WERI-Rb-1 (cell line): ENCODE results near the gene NRN1.
A peak's percentile ranks its signal among the peaks of the same experiment; 100 is the strongest.

Source experiments
- DNase-seq: peaks from one replicate; pipeline ENCODE4 v3.0.0-alpha.2; 2020
- H3K27ac ChIP-seq: fragments of 250-450 bp; sonication (Bioruptor Pico); 2 replicates; pipeline ENCODE4 v1.5.1; 2020; ENCODE audit warnings: mild to moderate bottlenecking, moderate library complexity
- H3K27me3 ChIP-seq: fragments of 250-450 bp; sonication (Bioruptor Pico); 2 replicates; pipeline ENCODE4 v1.5.1; 2021; ENCODE audit warnings: mild to moderate bottlenecking, low read depth, moderate library complexity; ENCODE audit not compliant: insufficient read depth, severe bottlenecking
- H3K36me3 ChIP-seq: fragments of 250-450 bp; sonication (Bioruptor Pico); 2 replicates; pipeline ENCODE4 v1.5.1; 2020; ENCODE audit warnings: mild to moderate bottlenecking, moderate library complexity
- H3K4me3 ChIP-seq: 2 replicates; pipeline ENCODE4 v1.5.1; 2011; ENCODE audit warnings: low read depth, mild to moderate bottlenecking, control low read depth, low read length
- H3K9me3 ChIP-seq: fragments of 250-450 bp; sonication (Bioruptor Pico); 2 replicates; pipeline ENCODE4 v1.5.1; 2021; ENCODE audit warnings: mild to moderate bottlenecking, moderate library complexity; ENCODE audit not compliant: severe bottlenecking
- CTCF ChIP-seq: IDR thresholded peaks from 2 replicates; pipeline ENCODE4 v1.5.1; 2011; ENCODE audit warnings: low read depth, mild to moderate bottlenecking, control low read depth, inconsistent platforms, low read length

NRN1 gene

GRCh38 chr6:6008089-6008647, 1.4 kb upstream of the NRN1 start:
- Histone ChIP-seq H3K36me3 (peaks cover 2% of the 10 kb centered on the region; the same call in 1 of the 2 replicates), H3K9me3 (no peaks in the 10 kb centered on the region), H3K27me3 (no peaks in the 10 kb centered on the region), H3K27ac (peak overlapping the region; percentile 78), H3K4me3 (peak overlapping the region; percentile 87)
- DNase-seq: no peak
- no peak for TF ChIP-seq CTCF

GRCh38 chr6:6007366-6008088, 802 bp upstream of the NRN1 start:
- Histone ChIP-seq H3K27ac (peak overlapping the region; percentile 78), H3K27me3 (no peaks in the 10 kb centered on the region), H3K9me3 (no peaks in the 10 kb centered on the region), H3K4me3 (peak overlapping the region; percentile 87), H3K36me3 (peaks cover 3% of the 10 kb centered on the region)
- DNase-seq: peak; percentile 89
- peak; percentile 64 for TF ChIP-seq CTCF

- Histone ChIP-seq H3K4me3 (peak overlapping the region; percentile 87), H3K9me3 (no peaks in the 10 kb centered on the region), H3K27me3 (no peaks in the 10 kb centered on the region), H3K27ac (peak overlapping the region; percentile 78), H3K36me3 (peaks cover 18% of the 10 kb centered on the region)
- TF ChIP-seq CTCF: no peak
- DNase-seq: no peak
These were observed 708 bp downstream of the NRN1 start for GRCh38 chr6:6006006-6006427.

- Histone ChIP-seq H3K9me3 (peaks cover under 1% of the 10 kb centered on the region), H3K4me3 (peak overlapping the region; percentile 87), H3K27me3 (no peaks in the 10 kb centered on the region), H3K36me3 (peaks cover 22% of the 10 kb centered on the region), H3K27ac (no peak overlapping the region; the same call in 1 of the 2 replicates)
- no peak for TF ChIP-seq CTCF
- no peak for DNase-seq
These were observed 1.4 kb downstream of the NRN1 start for GRCh38 chr6:6005051-6006005.

GRCh38 chr6:6004390-6004995, 2.2 kb downstream of the NRN1 start:
- peak; percentile 65 for DNase-seq
- peak overlapping the region; percentile 87 for H3K4me3 ChIP-seq
- TF ChIP-seq CTCF: no peak
- H3K9me3 ChIP-seq: peaks cover 3% of the 10 kb centered on the region
- H3K27me3 ChIP-seq: no peaks in the 10 kb centered on the region
- peak overlapping the region; percentile 86 for H3K27ac ChIP-seq
- peaks cover 30% of the 10 kb centered on the region for H3K36me3 ChIP-seq
